HepG2 (cell line): ENCODE data around the gene OBSL1. TPM values are rescaled to one million over a fixed set of nuclear protein-coding genes. Genes with fewer than 3 reads are reported as not detected.

ENCODE experiments used
- ARHGAP35 ChIP-seq: sonication (generic); formaldehyde crosslinking; IDR thresholded peaks from 2 replicates; pipeline ENCODE4 v1.9.0; 2022; ENCODE audit warnings: mild to moderate bottlenecking, inconsistent platforms, moderate library complexity, missing genetic modification reagents, borderline replicate concordance
- CBX2 ChIP-seq, 2 experiments: fragments of 200-600 bp in 1 of 2; sonication (generic); formaldehyde crosslinking in 1 of 2; IDR thresholded peaks; 2 replicates each; pipeline versions ENCODE4 v1.7.0 to v1.8.1; 2018 to 2022; ENCODE audit warnings: low read depth in 2 of 2, low read length in 1 of 2, mild to moderate bottlenecking in 1 of 2, missing genetic modification reagents in 1 of 2
- HNRNPUL1 ChIP-seq: fragments of 200-400 bp; formaldehyde crosslinking; IDR thresholded peaks from 2 replicates; pipeline ENCODE4 v1.6.1; 2017; ENCODE audit warnings: low read depth, mild to moderate bottlenecking, low read length, moderate library complexity
- NFKB2 ChIP-seq: sonication (generic); formaldehyde crosslinking; IDR thresholded peaks from 2 replicates; pipeline ENCODE4 v1.4.0; 2020; ENCODE audit warnings: missing genetic modification reagents, borderline replicate concordance
- SATB2 ChIP-seq: sonication (generic); formaldehyde crosslinking; IDR thresholded peaks from 2 replicates; pipeline ENCODE4 v1.5.0; 2020; ENCODE audit warnings: missing genetic modification reagents
- ZNF317 ChIP-seq: sonication (generic); formaldehyde crosslinking; IDR thresholded peaks from 2 replicates; pipeline ENCODE4 v1.5.0; 2020; ENCODE audit warnings: mild to moderate bottlenecking, missing genetic modification reagents
- polyA plus RNA-seq, 8 experiments: library from polyadenylated mRNA; depleted of rRNA in 3 of 8; stranded (reverse) in 7 of 8; unstranded in 1 of 8; fragments of >200 nt; fragmentation: Illumina TruSeq in 4 of 8; extraction: Trizol in 4 of 8; gene quantifications; 2 replicates each; pipeline versions ENCODE4 v1.2.1 to v1.2.3, GENCODE V29; 2011 to 2016; ENCODE audit warnings: low read depth in 4 of 8, missing spikeins in 1 of 8, mixed read lengths in 1 of 8; ENCODE audit not compliant: insufficient read depth in 1 of 8
- total RNA-seq, 5 experiments: library from RNA; depleted of rRNA; stranded (reverse); fragments of >200 nt; fragmentation: Illumina TruSeq; extraction: Trizol; gene quantifications; 2 replicates each; pipeline ENCODE4 v1.2.3, GENCODE V29; 2016; ENCODE audit warnings: low read depth in 1 of 5
- TF ChIP-seq, protein P1 (sequence below): sonication (generic); formaldehyde crosslinking; conservative IDR thresholded peaks from 2 replicates; pipeline ENCODE4 v1.8.0; 2022; ENCODE audit warnings: mild to moderate bottlenecking, moderate library complexity, missing genetic modification reagents
- TF ChIP-seq, protein P2 (sequence below): sonication (generic); formaldehyde crosslinking; IDR thresholded peaks from 2 replicates; pipeline ENCODE4 v1.9.0; 2022; ENCODE audit warnings: low read depth, missing genetic modification reagents
- TF ChIP-seq, protein P3 (sequence below): sonication (generic); formaldehyde crosslinking; IDR thresholded peaks from 2 replicates; pipeline ENCODE4 v1.5.0; 2020; ENCODE audit warnings: mild to moderate bottlenecking, missing genetic modification reagents
- TF ChIP-seq, protein P4 (sequence below): IDR thresholded peaks from 2 replicates; pipeline ENCODE4 v1.6.1; 2016; ENCODE audit warnings: missing compliant biosample characterization, missing genetic modification reagents, borderline replicate concordance
- TF ChIP-seq, protein P5 (sequence below): sonication (generic); formaldehyde crosslinking; IDR thresholded peaks from 2 replicates; pipeline ENCODE4 v1.5.1; 2020; ENCODE audit warnings: missing genetic modification reagents, mild to moderate bottlenecking, borderline replicate concordance
- TF ChIP-seq, protein P6 (sequence below): IDR thresholded peaks from 2 replicates; pipeline ENCODE4 v1.6.1; 2016; ENCODE audit warnings: mild to moderate bottlenecking
- TF ChIP-seq, protein P7 (sequence below): sonication (generic); formaldehyde crosslinking; IDR thresholded peaks from 2 replicates; pipeline ENCODE4 v1.4.0; 2020; ENCODE audit warnings: mild to moderate bottlenecking, missing genetic modification reagents

Gene OBSL1
- total and polyA plus RNA-seq, 2 of the 13 experiments (the other 11 are each of a cell fraction or from before 2014, with no cell fraction given), result 86.7 to 218 TPM

DNA sequence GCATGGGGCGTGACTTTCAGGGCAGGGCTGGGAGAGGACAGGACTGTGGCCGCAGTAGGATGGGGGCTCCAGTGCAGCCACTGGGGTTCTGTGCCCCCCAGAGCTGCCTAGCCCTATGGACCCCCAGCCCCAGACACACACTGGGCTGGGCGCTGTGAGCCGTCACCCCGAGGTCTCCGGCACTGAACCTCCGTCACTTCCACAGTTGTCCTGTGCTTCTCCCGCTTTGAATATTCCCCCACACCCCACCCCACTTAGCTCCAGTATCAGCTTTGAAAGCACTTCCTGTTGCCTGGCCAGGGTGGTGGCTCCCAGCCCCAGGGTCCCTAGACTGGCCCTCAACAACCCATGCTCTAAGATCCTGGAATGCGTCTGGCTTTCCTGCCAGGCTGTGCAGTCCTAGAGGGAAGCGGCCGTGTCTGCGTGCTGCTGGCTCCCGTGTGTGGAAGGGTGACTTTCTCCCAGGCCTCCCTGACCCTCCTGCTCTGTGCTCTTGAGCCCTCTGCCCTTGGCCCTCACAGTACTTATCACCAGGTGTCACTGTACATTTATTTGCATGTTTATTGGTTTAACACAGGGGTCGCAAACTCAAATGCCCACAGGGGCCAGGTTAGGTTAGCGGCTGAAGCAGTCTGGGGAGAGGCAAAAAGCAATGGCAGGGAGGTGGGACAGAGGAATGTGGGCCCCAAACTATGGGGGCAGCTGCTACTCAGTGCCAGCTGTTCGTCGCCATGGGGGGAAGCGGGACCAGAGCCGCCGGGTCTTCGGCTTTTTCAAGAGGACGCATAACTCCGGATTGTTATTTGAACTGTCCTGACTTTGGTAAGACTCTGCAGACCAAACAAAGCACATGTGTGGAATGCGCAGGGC is 9.9 kb downstream of the OBSL1 start (continued):
- TF ChIP-seq, protein P1, sequence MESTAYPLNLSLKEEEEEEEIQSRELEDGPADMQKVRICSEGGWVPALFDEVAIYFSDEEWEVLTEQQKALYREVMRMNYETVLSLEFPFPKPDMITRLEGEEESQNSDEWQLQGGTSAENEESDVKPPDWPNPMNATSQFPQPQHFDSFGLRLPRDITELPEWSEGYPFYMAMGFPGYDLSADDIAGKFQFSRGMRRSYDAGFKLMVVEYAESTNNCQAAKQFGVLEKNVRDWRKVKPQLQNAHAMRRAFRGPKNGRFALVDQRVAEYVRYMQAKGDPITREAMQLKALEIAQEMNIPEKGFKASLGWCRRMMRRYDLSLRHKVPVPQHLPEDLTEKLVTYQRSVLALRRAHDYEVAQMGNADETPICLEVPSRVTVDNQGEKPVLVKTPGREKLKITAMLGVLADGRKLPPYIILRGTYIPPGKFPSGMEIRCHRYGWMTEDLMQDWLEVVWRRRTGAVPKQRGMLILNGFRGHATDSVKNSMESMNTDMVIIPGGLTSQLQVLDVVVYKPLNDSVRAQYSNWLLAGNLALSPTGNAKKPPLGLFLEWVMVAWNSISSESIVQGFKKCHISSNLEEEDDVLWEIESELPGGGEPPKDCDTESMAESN (CRISPR knock-in tag), result 0 out of 2 replicates have a peak, but pooled peaks have one; percentile 34
- TF ChIP-seq ZNF317 (CRISPR knock-in tag), result no peak
- TF ChIP-seq HNRNPUL1, result no peak
- no peak for TF ChIP-seq NFKB2 (CRISPR knock-in tag)
- TF ChIP-seq, protein P2, sequence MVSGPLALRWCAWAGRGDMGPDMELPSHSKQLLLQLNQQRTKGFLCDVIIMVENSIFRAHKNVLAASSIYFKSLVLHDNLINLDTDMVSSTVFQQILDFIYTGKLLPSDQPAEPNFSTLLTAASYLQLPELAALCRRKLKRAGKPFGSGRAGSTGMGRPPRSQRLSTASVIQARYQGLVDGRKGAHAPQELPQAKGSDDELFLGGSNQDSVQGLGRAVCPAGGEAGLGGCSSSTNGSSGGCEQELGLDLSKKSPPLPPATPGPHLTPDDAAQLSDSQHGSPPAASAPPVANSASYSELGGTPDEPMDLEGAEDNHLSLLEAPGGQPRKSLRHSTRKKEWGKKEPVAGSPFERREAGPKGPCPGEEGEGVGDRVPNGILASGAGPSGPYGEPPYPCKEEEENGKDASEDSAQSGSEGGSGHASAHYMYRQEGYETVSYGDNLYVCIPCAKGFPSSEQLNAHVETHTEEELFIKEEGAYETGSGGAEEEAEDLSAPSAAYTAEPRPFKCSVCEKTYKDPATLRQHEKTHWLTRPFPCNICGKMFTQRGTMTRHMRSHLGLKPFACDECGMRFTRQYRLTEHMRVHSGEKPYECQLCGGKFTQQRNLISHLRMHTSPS, result peak; percentile 55; the same call in 1 of the 2 replicates
- TF ChIP-seq, protein P3, sequence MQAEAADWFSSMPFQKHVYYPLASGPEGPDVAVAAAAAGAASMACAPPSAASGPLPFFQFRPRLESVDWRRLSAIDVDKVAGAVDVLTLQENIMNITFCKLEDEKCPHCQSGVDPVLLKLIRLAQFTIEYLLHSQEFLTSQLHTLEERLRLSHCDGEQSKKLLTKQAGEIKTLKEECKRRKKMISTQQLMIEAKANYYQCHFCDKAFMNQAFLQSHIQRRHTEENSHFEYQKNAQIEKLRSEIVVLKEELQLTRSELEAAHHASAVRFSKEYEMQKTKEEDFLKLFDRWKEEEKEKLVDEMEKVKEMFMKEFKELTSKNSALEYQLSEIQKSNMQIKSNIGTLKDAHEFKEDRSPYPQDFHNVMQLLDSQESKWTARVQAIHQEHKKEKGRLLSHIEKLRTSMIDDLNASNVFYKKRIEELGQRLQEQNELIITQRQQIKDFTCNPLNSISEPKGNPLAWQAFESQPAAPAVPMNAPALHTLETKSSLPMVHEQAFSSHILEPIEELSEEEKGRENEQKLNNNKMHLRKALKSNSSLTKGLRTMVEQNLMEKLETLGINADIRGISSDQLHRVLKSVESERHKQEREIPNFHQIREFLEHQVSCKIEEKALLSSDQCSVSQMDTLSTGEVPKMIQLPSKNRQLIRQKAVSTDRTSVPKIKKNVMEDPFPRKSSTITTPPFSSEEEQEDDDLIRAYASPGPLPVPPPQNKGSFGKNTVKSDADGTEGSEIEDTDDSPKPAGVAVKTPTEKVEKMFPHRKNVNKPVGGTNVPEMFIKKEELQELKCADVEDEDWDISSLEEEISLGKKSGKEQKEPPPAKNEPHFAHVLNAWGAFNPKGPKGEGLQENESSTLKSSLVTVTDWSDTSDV (CRISPR knock-in tag), result no peak
- TF ChIP-seq, protein P4, sequence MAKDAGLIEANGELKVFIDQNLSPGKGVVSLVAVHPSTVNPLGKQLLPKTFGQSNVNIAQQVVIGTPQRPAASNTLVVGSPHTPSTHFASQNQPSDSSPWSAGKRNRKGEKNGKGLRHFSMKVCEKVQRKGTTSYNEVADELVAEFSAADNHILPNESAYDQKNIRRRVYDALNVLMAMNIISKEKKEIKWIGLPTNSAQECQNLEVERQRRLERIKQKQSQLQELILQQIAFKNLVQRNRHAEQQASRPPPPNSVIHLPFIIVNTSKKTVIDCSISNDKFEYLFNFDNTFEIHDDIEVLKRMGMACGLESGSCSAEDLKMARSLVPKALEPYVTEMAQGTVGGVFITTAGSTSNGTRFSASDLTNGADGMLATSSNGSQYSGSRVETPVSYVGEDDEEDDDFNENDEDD (CRISPR knock-in tag), result no peak
- no peak for TF ChIP-seq CBX2 (IDR thresholded peaks at IDR 0.05; ENCODE audit: low read depth, low read length)
- no peak for TF ChIP-seq CBX2 (CRISPR knock-in tag; IDR thresholded peaks at IDR 0.05; ENCODE audit: low read depth)
- no peak for TF ChIP-seq SATB2 (CRISPR knock-in tag)
- TF ChIP-seq, protein P5, sequence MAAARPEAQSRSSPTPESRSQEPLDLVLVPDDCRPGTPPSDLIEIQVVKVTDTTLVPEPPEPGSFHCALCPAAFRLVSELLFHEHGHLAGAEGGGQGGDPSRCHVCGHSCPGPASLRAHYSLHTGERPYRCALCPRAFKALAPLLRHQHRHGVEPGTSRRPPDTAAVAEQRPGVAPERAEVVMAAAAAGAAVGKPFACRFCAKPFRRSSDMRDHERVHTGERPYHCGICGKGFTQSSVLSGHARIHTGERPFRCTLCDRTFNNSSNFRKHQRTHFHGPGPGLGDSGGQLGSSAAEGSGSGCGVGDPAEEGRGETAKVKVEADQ (CRISPR knock-in tag), result peak; percentile 66; the same call in 1 of the 2 replicates
- TF ChIP-seq, protein P6, sequence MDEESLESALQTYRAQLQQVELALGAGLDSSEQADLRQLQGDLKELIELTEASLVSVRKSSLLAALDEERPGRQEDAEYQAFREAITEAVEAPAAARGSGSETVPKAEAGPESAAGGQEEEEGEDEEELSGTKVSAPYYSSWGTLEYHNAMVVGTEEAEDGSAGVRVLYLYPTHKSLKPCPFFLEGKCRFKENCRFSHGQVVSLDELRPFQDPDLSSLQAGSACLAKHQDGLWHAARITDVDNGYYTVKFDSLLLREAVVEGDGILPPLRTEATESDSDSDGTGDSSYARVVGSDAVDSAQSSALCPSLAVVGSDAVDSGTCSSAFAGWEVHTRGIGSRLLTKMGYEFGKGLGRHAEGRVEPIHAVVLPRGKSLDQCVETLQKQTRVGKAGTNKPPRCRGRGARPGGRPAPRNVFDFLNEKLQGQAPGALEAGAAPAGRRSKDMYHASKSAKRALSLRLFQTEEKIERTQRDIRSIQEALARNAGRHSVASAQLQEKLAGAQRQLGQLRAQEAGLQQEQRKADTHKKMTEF (CRISPR knock-in tag), result no peak; the same call in 1 of the 2 replicates
- TF ChIP-seq ARHGAP35 (CRISPR knock-in tag), result no peak
- TF ChIP-seq, protein P7, sequence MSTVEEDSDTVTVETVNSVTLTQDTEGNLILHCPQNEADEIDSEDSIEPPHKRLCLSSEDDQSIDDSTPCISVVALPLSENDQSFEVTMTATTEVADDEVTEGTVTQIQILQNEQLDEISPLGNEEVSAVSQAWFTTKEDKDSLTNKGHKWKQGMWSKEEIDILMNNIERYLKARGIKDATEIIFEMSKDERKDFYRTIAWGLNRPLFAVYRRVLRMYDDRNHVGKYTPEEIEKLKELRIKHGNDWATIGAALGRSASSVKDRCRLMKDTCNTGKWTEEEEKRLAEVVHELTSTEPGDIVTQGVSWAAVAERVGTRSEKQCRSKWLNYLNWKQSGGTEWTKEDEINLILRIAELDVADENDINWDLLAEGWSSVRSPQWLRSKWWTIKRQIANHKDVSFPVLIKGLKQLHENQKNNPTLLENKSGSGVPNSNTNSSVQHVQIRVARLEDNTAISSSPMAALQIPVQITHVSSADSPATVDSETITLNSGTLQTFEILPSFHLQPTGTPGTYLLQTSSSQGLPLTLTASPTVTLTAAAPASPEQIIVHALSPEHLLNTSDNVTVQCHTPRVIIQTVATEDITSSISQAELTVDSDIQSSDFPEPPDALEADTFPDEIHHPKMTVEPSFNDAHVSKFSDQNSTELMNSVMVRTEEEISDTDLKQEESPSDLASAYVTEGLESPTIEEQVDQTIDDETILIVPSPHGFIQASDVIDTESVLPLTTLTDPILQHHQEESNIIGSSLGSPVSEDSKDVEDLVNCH (CRISPR knock-in tag), result no peak
